ENCODE data around the gene NSMF. TPM values are rescaled to one million over a fixed set of nuclear protein-coding genes. Genes with fewer than 3 reads are reported as not detected.

NSMF gene
- total and polyA plus RNA-seq, 9 donors = 9.9 to 31.1 (median 22.2) TPM

GRCh38 chr9:137445930-137446431, 13.2 kb downstream of the NSMF start:
- Histone ChIP-seq H3K4me1 (ENCODE audit: control insufficient read depth, insufficient read depth, low read length) (peaks cover 35% of the 10 kb centered on the region), H3K36me3 (ENCODE audit: control insufficient read depth, insufficient read depth, low read length) (peaks cover 13% of the 10 kb centered on the region)

DNA sequence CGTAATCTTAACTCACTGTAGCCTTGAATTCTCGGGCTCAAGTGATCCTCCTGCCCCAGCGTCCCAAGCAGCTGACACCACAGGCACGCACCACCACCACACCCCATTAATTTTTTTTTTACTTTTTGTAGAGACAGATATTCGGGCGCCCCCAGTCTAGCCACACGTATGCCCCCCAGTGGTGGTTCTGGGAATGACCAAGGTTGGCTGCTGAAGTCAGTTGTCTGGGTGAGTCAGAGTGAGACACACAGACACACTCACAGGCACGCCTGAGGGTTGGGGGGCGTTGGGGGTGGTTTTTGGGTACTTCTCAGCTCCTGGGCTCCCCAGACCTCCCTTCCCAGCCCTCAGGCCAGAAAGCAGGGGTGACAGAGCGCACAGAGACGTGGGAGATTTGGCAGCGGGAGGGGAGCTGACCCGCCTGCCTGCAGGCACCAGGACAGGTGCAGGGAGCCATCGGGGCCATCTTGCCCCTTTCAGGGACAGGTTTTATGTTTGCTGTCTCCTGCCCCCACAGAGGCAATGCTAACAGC, 13.8 kb downstream of the NSMF start:
- 29% methylated on average over 9 of the region's 14 CpGs for WGBS (ENCODE audit: insufficient coverage)

More at GRCh38 chr9:137445930-137446431, 13.2 kb downstream of the NSMF start:
- no peak overlapping the region for H3K4me3 ChIP-seq (ENCODE audit: low read length)
- H3K27me3 ChIP-seq (ENCODE audit: control insufficient read depth, insufficient read depth, low read length) = peaks cover 2% of the 10 kb centered on the region
- WGBS (ENCODE audit: insufficient coverage) = 63% methylated on average over 9 of the region's 19 CpGs
- no peak for DNase-seq
- H3K9me3 ChIP-seq (replicated peaks; ENCODE audit: control insufficient read depth, low read depth, low read length) = no peaks in the 10 kb centered on the region
- H3K27ac ChIP-seq (ENCODE audit: low read length) = no peak overlapping the region

DNA sequence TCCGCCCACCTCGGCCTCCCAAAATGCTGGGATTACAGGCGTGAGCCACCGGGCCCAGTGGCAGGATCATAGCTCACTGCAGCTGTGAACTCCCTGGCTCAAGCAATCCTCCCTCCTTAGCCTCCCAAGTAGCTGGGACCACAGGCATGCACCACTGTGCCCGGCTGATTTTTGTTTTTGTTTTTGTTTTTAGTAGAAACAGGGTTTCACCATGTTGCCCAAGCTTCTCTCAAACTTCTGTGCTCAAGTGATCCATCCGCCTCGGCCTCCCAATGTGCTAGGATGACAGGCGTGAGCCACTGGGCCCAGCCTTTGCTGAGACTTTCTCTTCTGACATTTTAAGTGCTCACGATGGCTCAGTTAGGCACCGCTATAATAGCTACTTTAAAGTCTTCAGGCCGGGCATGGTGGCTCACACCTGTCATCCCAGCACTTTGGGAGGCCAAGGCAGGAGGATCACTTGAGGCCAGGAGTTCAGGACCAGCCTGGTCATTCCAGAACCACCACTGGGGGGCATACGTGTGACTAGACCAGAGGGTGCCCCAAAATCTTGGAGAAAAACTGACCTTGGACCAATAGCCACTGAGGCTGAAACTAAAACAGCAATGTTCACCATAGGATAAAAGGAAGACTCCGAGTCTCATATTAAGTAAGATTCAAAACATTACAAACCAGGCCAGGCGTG, 14.9 kb downstream of the NSMF start:
- DNase-seq = no peak
- 86% methylated on average over 11 of the region's 14 CpGs for WGBS (ENCODE audit: insufficient coverage)
- Histone ChIP-seq H3K27ac (ENCODE audit: low read length) (no peak overlapping the region), H3K4me3 (ENCODE audit: low read length) (no peak overlapping the region), H3K36me3 (ENCODE audit: control insufficient read depth, insufficient read depth, low read length) (peaks cover 4% of the 10 kb centered on the region), H3K9me3 (replicated peaks; ENCODE audit: control insufficient read depth, low read depth, low read length) (no peaks in the 10 kb centered on the region), H3K4me1 (ENCODE audit: control insufficient read depth, insufficient read depth, low read length) (peaks cover 35% of the 10 kb centered on the region), H3K27me3 (ENCODE audit: control insufficient read depth, insufficient read depth, low read length) (peaks cover 2% of the 10 kb centered on the region)

More for the DNA sequence above, 13.8 kb downstream of the NSMF start:
- Histone ChIP-seq H3K27me3 (ENCODE audit: control insufficient read depth, insufficient read depth, low read length) (peaks cover 2% of the 10 kb centered on the region), H3K36me3 (ENCODE audit: control insufficient read depth, insufficient read depth, low read length) (peaks cover 13% of the 10 kb centered on the region), H3K9me3 (replicated peaks; ENCODE audit: control insufficient read depth, low read depth, low read length) (no peaks in the 10 kb centered on the region), H3K4me3 (ENCODE audit: low read length) (no peak overlapping the region), H3K4me1 (ENCODE audit: control insufficient read depth, insufficient read depth, low read length) (peaks cover 35% of the 10 kb centered on the region), H3K27ac (ENCODE audit: low read length) (no peak overlapping the region)
- peak; percentile 81 for DNase-seq

- Histone ChIP-seq H3K9me3 (replicated peaks; ENCODE audit: control insufficient read depth, low read depth, low read length) (no peaks in the 10 kb centered on the region), H3K27me3 (ENCODE audit: control insufficient read depth, insufficient read depth, low read length) (peaks cover 2% of the 10 kb centered on the region), H3K27ac (ENCODE audit: low read length) (no peak overlapping the region), H3K4me3 (ENCODE audit: low read length) (no peak overlapping the region), H3K4me1 (ENCODE audit: control insufficient read depth, insufficient read depth, low read length) (peaks cover 16% of the 10 kb centered on the region), H3K36me3 (ENCODE audit: control insufficient read depth, insufficient read depth, low read length) (no peaks in the 10 kb centered on the region)
- WGBS (ENCODE audit: insufficient coverage) = 0% methylated on average over 1 of the region's 7 CpGs
- DNase-seq = no peak
Observed at GRCh38 chr9:137441935-137442321, 17.2 kb downstream of the NSMF start.

DNA sequence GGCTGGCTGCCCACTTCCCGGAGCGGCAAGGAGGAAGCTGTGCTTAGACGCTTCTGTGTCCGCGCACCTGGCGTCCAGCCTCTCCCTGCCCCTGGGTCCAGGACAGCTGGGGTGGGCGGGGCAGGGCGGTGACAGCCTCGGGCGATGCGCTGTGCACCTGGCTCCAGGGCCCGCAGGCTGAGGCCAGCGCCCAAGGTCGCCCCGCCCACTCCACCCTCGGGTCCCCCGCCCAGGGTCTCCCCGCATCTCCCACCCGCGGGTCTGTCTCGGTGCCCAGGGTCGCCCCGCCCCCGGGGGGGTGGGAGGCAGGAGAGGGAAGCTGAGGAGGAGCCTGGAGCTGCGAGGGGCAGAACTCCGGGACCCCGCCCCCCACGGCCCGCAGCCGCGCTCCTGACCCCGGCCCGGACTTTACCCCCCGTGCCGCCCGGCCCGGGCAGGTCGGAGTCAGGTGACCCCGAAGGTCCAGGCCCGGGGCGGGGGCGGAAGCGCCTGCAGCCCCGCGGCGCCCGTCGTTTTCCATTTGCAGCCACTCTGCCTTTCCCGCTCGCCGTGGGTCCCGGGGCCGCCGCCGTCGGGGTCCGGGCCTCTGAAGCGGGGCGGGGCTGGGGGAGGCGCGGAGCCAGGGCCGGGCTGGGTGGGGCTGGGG, 17.7 kb downstream of the NSMF start, which contains the start of gene ENTPD8:
TSS of gene ENTPD8 (minus strand) at position 69 of the 646 bp plus-strand sequence. CDS start 3,072 bp downstream, outside the sequence.
- 0% methylated on average over 28 of the region's 62 CpGs for WGBS (ENCODE audit: insufficient coverage)
- H3K4me3 ChIP-seq (ENCODE audit: low read length) = peak within 1 kb of the TSS; percentile 21
- no peaks in the 10 kb centered on the region for H3K36me3 ChIP-seq (ENCODE audit: control insufficient read depth, insufficient read depth, low read length)
- peaks cover 2% of the 10 kb centered on the region for H3K27me3 ChIP-seq (ENCODE audit: control insufficient read depth, insufficient read depth, low read length)
- peak; percentile 71 for DNase-seq
- H3K4me1 ChIP-seq (ENCODE audit: control insufficient read depth, insufficient read depth, low read length) = peaks cover 11% of the 10 kb centered on the region
- H3K27ac ChIP-seq (ENCODE audit: low read length) = no peak within 1 kb of the TSS
- H3K9me3 ChIP-seq (replicated peaks; ENCODE audit: control insufficient read depth, low read depth, low read length) = no peaks in the 10 kb centered on the region

GRCh38 chr9:137439158-137439714, 19.9 kb downstream of the NSMF start:
- DNase-seq = no peak
- no peak overlapping the region for H3K4me3 ChIP-seq (ENCODE audit: low read length)
- WGBS (ENCODE audit: insufficient coverage) = 71% methylated on average over 15 of the region's 18 CpGs
- H3K36me3 ChIP-seq (ENCODE audit: control insufficient read depth, insufficient read depth, low read length) = no peaks in the 10 kb centered on the region
- no peaks in the 10 kb centered on the region for H3K27me3 ChIP-seq (ENCODE audit: control insufficient read depth, insufficient read depth, low read length)
- H3K27ac ChIP-seq (ENCODE audit: low read length) = no peak overlapping the region
- H3K4me1 ChIP-seq (ENCODE audit: control insufficient read depth, insufficient read depth, low read length) = no peaks in the 10 kb centered on the region
- no peaks in the 10 kb centered on the region for H3K9me3 ChIP-seq (replicated peaks; ENCODE audit: control insufficient read depth, low read depth, low read length)

- H3K9me3 ChIP-seq (replicated peaks; ENCODE audit: control insufficient read depth, low read depth, low read length) = no peaks in the 10 kb centered on the region
- no peaks in the 10 kb centered on the region for H3K4me1 ChIP-seq (ENCODE audit: control insufficient read depth, insufficient read depth, low read length)
- no peak for DNase-seq
- H3K27ac ChIP-seq (ENCODE audit: low read length) = no peak overlapping the region
- WGBS (ENCODE audit: insufficient coverage) = 78% methylated on average over 16 of the region's 22 CpGs
- no peaks in the 10 kb centered on the region for H3K27me3 ChIP-seq (ENCODE audit: control insufficient read depth, insufficient read depth, low read length)
- no peak overlapping the region for H3K4me3 ChIP-seq (ENCODE audit: low read length)
- no peaks in the 10 kb centered on the region for H3K36me3 ChIP-seq (ENCODE audit: control insufficient read depth, insufficient read depth, low read length)
Observed at GRCh38 chr9:137438591-137439157, 20.5 kb downstream of the NSMF start.

DNA sequence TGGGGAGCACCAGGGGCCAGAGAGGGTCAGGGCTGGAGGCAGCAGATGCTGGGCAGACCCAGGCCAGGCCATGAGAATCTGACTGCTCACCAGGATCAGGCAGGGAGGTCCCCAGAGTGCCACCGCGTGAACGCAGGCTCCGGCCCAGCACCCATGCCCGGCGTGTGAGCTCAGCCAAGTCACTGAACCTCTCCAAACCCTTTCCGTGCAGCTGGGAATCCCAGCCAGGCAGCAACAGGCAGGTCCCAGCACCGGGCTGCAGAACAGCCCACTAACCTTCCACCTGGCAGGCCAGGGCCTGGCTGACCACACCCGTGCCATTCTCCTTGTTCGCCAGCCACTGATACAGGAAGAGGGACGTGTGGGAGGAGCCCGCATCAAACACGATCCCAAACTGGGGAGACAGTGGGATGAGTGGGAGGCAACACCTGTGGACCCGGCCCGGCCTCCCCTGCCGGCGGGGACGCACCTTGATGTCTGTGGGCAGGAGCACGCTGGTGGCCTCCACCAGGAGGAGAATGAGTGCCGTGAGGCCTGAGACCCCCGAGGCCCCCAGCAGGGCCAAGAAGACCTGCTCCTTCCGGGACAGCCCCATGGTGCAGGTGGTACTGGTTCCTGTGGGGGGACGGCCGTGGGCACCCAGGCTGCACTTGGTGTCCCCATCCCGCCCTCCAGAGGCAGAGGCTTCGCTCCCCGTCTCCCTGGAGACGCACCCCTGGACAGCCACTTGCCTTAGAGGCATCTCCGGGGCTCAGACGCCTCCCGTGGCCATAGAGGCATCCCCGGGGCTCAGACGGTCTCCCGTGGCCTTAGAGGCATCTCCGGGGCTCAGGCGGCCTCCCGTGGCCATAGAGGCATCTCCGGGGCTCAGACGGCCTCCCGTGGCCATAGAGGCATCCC, 21.2 kb downstream of the NSMF start:
- Histone ChIP-seq H3K4me3 (ENCODE audit: low read length) (no peak overlapping the region), H3K27me3 (ENCODE audit: control insufficient read depth, insufficient read depth, low read length) (no peaks in the 10 kb centered on the region), H3K9me3 (replicated peaks; ENCODE audit: control insufficient read depth, low read depth, low read length) (no peaks in the 10 kb centered on the region), H3K27ac (ENCODE audit: low read length) (no peak overlapping the region), H3K4me1 (ENCODE audit: control insufficient read depth, insufficient read depth, low read length) (no peaks in the 10 kb centered on the region), H3K36me3 (ENCODE audit: control insufficient read depth, insufficient read depth, low read length) (no peaks in the 10 kb centered on the region)
- WGBS (ENCODE audit: insufficient coverage) = 81% methylated on average over 38 of the region's 40 CpGs
- no peak for DNase-seq

DNA sequence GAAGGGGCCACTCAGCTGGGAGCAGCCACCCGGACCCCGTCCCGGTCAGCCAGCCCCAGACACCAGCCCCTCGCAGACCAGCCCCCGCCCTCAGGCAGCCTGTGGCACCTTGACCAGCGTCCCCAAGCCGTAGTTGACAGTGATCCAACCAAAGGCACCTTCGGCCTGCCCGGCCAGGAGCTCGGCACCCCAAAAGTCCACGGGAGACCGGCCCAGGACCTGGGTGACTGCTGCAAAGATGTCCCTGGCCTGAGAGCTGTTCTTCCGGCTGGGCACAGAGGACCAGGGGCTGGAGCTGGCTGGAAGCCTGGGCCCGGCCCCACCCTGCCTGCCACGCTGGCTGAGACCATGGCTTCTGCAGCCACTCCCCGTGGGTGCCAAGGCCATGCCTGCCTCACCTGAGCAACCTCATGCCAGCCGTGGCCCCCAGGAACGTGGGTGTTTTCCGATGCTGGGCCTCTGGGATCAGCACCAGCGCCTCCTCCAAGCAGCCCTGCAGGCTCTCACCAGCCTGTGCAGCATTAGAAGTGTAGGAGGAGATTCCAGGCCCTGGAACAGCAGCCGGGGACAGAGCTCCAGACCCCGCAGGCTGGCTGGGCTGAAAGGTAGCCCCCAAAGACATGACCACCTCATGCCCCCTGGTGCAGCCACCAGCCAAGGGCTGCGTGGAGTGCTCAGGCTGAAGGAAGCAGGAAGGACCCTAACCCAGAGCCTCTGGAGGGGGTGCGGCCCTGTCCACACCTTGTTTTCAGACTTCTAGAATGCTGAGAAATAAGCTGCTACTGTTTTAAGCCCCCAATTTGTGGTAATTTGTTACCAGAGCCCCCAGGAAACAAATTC, 22.2 kb downstream of the NSMF start:
- H3K4me1 ChIP-seq (ENCODE audit: control insufficient read depth, insufficient read depth, low read length) = no peaks in the 10 kb centered on the region
- H3K36me3 ChIP-seq (ENCODE audit: control insufficient read depth, insufficient read depth, low read length) = no peaks in the 10 kb centered on the region
- no peak for DNase-seq
- WGBS (ENCODE audit: insufficient coverage) = 81% methylated on average over 23 of the region's 24 CpGs
- H3K4me3 ChIP-seq (ENCODE audit: low read length) = no peak overlapping the region
- no peak overlapping the region for H3K27ac ChIP-seq (ENCODE audit: low read length)
- H3K9me3 ChIP-seq (replicated peaks; ENCODE audit: control insufficient read depth, low read depth, low read length) = no peaks in the 10 kb centered on the region
- no peaks in the 10 kb centered on the region for H3K27me3 ChIP-seq (ENCODE audit: control insufficient read depth, insufficient read depth, low read length)
